NCI-H2107 treated with DMSO at 0.1 percent for 48 hours (cell line): Measurements from ENCODE around the gene PPP1R15A.
A peak's percentile ranks its signal among the peaks of the same experiment; 100 is the strongest.
"Not testable (repeated sequence)": the region's sequence is repeated elsewhere in the genome, so short reads cannot be mapped to it uniquely, and the experiment has no call there.

Experiments used
- DNase-seq: peaks from one replicate; lab custom pipeline; 2025; ENCODE audit not compliant: unreplicated experiment; lab: John Stamatoyannopoulos, UW

PPP1R15A gene

DNA sequence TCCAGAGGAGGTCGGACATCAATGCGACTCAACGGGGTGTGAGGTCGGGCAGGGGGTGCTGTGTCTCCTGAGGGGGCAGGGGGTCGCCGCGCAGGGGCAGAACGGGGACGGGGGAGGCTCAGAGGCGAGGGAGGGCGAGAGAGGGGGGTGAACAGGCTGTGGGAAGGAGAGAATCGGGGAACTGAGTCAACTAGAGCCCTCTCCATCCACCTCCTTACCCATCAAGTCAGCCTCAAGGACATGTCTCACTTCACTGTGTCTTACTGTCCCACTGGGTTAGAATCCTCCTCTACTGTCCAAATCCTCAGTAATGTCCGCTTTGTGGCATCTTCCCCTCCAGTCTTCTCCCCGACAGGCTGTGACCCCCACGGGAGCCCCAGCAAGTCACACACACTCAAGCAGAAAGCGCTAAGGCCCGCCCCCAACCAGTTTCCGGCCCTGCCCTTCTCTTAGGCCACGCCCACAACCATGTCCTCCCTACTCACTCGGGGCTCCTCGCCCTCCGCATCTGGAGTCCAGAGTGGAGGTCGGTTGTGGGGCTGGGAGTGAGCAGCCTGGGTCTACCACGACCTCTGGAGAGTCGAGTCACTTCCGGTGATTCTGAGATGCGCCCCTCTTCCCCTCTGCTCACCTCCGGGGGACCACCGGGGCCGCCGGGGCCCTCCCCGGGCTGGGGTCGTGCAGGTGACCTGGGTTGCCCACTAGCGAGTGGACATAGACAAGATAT lies 13.1 kb upstream of the PPP1R15A start:
- DNase-seq = no peak

GRCh38 chr19:48859711-48860572 lies 12.3 kb upstream of the PPP1R15A start:
- DNase-seq = no peak

DNA sequence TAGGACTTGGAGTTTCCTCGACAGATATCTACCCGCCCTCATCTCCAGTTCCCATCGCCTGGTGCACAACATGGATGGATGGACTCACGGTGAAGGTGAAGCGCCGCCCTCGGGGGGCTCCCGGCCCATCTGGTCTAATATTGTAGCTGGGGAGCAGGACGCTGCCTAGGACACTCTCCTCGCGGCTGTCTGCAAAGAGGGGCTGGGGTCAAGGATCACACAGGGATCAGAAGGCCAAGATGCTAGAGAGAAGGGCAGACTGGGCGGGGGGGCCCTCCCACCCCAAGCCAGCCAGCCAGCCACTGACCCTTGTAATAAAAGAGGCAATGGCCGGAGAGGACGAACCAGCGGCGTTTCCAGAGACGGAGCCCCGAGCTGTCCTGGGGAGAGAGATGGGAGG lies 10.9 kb upstream of the PPP1R15A start:
- DNase-seq = no peak

GRCh38 chr19:48862827-48863226 lies 9.4 kb upstream of the PPP1R15A start:
- no peak for DNase-seq

DNA sequence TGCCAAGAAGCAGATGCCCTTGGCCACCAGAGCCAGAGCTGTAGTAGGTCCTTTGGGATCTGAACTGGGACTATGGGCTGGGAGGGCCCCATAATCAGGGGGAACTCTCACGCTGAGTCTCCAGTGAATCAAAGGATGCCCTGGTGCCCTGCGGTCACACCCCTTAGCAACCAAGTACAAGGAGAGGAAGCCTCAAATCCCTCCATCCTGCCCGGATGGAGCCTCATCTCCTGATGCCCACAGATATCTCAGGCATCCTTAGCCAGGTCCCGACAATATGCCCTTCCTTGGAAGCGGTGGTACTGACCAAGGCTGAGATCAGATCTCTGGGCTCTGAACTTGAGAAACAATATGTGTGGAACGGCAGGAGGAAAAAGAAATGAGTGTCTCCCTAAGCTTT lies 5.5 kb upstream of the PPP1R15A start:
- no peak for DNase-seq

- DNase-seq = no peak
These were observed 5.0 kb upstream of the PPP1R15A start for GRCh38 chr19:48867123-48867745.

DNA sequence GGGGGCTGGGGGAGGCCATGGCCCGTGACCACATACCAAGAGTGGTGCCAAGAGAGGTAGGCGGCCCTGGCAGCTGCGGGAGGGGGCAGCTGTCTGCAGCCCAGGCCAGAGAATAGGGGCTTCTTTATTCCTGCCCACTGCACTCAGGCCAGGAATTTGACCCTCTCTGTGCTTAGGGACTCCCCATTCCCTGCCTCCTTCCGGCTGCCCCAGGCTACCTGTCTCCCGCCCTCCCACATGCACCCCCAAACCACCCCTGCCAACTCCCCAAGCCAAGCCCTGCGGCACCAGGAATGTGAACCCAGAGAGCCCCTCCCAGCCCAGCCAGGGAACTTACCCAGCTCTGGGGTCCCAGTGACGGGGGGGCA lies 4.5 kb upstream of the PPP1R15A start:
- no peak for DNase-seq

DNA sequence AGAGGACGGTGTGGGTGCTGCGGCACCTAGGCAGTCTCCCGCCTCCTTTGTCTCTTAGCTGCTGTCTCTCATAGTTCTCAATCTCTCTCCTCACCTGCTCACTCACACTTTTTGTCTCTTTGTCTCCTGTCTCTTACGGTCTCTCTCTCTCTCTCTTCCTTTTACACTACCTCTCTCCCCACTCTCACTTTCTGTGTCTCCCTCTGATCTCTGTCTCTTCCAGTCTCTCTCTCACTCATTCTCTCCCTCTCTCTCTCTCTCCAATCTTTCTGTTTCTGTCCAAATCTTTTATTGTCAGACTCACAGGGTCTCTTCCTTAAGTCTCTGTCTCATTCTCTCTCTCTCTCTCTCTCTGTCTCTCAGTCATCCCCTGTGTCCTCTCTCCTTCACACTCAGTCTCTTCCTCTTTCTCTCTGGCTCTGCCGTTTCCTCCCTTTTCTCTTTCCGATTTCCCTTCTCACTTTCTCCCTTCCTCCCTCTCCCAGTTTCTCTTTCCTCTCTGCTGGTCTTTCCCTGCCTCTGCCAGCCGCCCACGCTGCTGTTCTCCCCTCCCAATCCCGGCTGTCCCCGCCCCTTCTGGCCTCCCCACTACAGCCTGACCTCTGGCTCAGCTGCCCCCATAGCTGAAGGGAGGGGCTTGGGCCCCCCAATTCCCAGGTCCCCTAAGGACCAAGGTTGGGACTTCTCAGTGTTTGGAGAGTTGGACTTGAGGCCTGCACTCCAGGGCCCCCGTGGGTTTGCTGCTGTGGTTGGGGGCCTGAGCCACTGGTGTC lies 3.9 kb upstream of the PPP1R15A start, which contains the start of gene PLEKHA4:
PLEKHA4 (minus strand) TSS at position 504 of the 773 bp plus-strand sequence. CDS start 997 bp downstream, outside the sequence.
- no peak for DNase-seq

GRCh38 chr19:48870048-48870447 lies 2.2 kb upstream of the PPP1R15A start:
- DNase-seq = no peak

DNA sequence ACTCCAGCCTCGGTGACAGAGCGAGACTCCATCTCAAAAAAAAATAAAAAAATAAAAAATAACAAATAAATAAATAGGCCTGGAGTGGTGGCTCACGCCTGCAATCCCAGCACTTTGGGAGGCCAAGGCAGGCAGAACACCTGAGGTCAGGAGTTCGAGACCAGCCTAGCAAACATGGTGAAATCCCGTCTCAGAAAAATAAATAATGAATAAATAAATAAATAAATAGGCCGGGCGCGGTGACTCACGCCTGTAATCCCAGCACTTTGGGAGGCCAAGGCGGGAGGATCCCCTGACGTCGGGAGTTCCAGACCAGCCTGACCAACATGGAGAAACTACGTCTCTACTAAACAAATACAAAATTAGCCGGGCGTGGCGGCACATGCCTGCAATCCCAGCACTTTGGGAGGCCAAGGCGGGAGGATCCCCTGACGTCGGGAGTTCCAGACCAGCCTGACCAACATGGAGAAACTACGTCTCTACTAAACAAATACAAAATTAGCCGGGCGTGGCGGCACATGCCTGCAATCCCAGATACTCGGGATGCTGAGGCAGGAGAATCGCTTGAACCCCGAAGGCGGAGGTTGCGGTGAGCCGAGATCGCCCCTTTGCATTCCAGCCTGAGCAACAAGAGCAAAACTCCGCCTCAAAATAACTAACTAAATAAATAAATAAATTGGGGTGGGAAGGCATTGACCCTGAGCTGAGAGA lies 595 bp upstream of the PPP1R15A start:
- DNase-seq = not testable (repeated sequence)

GRCh38 chr19:48872884-48873475 lies 759 bp downstream of the PPP1R15A start:
- peak; percentile 53 for DNase-seq

- DNase-seq = no peak
These were observed 1.5 kb downstream of the PPP1R15A start for GRCh38 chr19:48873476-48874302.

DNA sequence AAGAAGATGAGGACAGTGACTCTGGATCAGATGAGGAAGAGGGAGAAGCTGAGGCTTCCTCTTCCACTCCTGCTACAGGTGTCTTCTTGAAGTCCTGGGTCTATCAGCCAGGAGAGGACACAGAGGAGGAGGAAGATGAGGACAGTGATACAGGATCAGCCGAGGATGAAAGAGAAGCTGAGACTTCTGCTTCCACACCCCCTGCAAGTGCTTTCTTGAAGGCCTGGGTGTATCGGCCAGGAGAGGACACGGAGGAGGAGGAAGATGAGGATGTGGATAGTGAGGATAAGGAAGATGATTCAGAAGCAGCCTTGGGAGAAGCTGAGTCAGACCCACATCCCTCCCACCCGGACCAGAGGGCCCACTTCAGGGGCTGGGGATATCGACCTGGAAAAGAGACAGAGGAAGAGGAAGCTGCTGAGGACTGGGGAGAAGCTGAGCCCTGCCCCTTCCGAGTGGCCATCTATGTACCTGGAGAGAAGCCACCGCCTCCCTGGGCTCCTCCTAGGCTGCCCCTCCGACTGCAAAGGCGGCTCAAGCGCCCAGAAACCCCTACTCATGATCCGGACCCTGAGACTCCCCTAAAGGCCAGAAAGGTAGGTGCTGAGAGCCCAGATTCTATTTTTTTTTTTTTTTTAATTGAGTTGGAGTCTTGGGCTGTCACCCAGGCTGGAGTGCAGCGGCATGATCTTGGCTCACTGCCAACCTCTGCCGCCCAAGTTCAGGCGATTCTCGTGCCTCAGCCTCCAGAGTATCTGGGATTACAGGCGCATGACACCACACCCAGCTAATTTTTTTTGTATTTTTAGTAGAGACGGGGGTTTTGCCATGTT lies 2.3 kb downstream of the PPP1R15A start:
- DNase-seq = no peak

DNA sequence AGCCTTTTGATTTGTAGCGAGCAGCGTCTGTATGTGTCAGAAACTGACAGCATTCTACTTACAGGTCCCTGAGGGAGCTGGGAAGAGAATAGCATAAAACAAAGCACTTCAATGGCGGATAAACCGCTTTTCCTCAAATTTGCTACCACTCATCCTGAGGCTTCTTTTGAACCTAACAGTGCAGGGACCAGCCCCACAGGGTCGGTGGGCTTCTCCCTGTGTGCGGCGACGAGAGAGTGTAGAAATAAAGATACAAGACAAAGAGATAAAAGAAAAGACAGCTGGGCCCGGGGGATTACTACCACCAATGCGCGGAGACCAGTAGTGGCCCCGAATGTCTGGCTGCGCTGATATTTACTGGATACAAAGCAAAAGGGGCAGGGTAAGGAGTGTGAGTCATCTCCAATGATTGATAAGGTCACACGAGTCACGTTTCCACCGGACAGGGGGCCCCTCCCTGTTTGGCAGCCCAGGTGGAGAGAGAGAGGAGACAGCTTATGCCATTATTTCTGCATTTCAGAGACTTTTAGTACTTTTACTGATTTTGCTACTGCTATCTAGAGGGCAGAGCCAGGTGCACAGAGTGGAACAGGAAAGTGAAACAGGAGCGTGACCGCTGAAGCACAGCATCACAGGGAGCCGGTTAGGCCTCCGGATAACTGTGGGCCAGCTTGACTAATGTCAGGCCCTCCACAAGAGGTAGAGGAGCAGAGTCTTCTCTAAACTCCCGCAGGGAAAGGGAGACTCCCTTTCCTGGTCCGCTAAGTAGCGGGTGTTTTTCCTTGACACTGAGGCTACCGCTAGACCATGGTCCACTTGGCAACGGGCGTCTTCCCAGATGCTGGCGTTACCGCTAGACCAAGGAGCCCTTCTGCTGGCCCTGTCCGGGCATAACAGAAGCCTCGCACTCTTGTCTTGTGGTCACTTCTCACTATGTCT lies 4.1 kb downstream of the PPP1R15A start:
- DNase-seq = not testable (repeated sequence)

DNA sequence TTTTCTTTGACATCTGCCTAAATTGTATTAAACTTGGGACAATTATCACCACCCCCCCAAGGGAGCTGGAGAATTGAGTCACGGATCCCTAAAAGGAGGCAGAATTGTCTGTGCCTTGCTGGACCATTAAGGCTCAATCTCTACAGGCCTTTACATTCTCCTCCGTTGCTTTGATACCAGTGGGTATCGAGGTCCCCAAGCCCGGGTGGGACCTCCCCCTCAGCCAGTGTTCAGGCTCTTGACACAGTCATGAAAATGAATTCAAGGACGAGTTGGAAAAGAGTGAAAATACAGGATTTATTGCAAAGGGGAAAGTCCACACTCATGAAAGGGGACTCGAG lies 5.6 kb downstream of the PPP1R15A start:
- DNase-seq = no peak

DNA sequence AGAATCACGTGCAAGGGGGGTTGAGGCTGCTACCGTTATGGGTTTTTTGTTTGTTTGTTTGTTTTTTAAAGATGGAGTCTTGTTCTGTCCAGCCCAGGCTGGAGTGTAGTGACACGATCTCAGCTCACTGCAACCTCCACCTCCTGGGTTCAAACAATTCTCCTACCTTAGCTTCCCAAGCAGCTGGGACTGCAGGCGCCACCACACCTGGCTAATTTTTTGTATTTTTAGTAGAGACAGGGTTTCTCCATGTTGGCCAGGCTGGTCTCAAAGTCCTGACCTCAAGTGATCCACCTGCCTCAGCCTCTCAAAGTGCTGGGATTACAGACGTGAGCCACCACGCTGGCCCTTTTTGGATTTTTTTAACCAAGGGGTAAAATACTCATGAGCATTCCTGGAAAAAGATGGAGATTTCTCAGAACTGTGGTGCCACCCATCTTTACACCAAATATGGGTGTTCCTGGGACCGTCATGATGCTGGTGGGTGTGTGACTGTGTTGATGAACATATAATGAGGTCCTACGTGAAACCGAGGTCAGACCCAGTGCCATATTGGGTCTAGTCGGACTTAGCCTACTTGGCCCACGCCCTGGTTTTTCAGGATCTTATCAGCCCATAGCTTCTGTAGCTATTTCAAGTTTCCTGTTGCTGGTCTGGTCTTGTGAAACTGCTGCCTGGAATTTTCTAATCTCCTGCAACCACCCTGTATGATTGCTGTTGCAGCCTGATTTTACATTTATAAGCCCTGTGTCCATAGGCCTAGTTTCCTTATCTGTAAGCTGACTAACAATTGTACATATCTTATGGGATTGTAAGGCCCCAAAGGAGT lies 6.2 kb downstream of the PPP1R15A start:
- no peak for DNase-seq
